Spinal cord (tissue), 10 donors: ENCODE measurements around the gene LAIR1. TPM values are rescaled to one million over a fixed set of nuclear protein-coding genes. Genes with fewer than 3 reads are reported as not detected.

ENCODE experiments used
- DNase-seq, 6 donors: peaks; one replicate each; pipeline versions ENCODE4 v3.0.0 to v3.0.0-alpha.2; 2013 to 2015; ENCODE audit warnings: low spot score in 6 of 6, low read depth in 4 of 6
- H3K27ac ChIP-seq: one replicate; pipeline ENCODE4 v1.5.1; 2013; ENCODE audit warnings: low read depth, low read length, control low read depth
- H3K27me3 ChIP-seq: one replicate; pipeline ENCODE4 v1.6.1; 2013; ENCODE audit warnings: low read length; ENCODE audit not compliant: control insufficient read depth, insufficient read depth
- H3K36me3 ChIP-seq: one replicate; pipeline ENCODE4 v1.6.1; 2013; ENCODE audit warnings: low read length; ENCODE audit not compliant: control insufficient read depth, insufficient read depth
- H3K4me1 ChIP-seq: one replicate; pipeline ENCODE4 v1.6.1; 2013; ENCODE audit warnings: low read length; ENCODE audit not compliant: control insufficient read depth, insufficient read depth
- H3K4me3 ChIP-seq: one replicate; pipeline ENCODE4 v1.5.1; 2013; ENCODE audit warnings: low read depth, low read length, control low read depth
- H3K9me3 ChIP-seq: one replicate; pipeline ENCODE4 v1.6.1; 2013; ENCODE audit warnings: low read length; ENCODE audit not compliant: control insufficient read depth, insufficient read depth
- WGBS: methylation state at CpG from one replicate; pipeline ENCODE4 v1.1.5; 2013; ENCODE audit warnings: missing lambda C conversion rate; ENCODE audit not compliant: insufficient coverage; 5-methylcytosine and 5-hydroxymethylcytosine counted together
- polyA plus RNA-seq, 2 donors: library from polyadenylated mRNA; unstranded; fragments of 120-200 nt; gene quantifications; one replicate each; pipeline ENCODE4 v1.2.1, GENCODE V29; 2013; ENCODE audit not compliant: insufficient read length in 2 of 2
- total RNA-seq, 2 donors: library from RNA; depleted of rRNA in 1 of 2; stranded (reverse); fragments of 120-200 nt in 1 of 2; fragments of >200 nt in 1 of 2; gene quantifications; one replicate each; pipeline versions ENCODE4 v1.2.3 to v1.2.4, GENCODE V29; 2013 to 2014
- donor health status: healthy.

LAIR1 gene
- total and polyA plus RNA-seq, 4 donors: 6.7 to 12.3 (median 8.1) TPM

DNA sequence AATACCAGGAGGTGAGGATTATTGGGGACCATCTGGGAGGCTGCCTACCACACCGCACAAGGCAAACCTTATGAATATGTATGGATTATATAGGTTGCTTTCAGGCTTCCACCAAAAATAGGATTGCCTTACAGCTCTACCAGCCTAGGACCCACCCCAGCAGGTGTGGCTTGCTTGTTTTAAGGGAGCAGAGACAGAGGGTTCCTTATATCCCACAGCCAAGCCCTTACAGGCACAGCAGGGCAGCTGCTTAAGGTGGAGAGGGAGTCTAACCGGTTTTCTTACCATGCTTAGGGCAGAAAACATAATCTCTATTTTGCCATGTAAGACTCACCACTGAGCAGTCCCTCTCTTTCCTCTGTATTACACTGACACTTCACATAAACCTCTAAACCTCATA lies 34.5 kb upstream of the LAIR1 start:
- H3K27me3 ChIP-seq: no peaks in the 10 kb centered on the region
- no peak overlapping the region for H3K4me3 ChIP-seq
- no peak overlapping the region for H3K27ac ChIP-seq
- no peak for DNase-seq
- H3K9me3 ChIP-seq: no peaks in the 10 kb centered on the region
- no peaks in the 10 kb centered on the region for H3K4me1 ChIP-seq
- WGBS: no CpG with 5 or more reads among the region's 2 CpGs
- no peaks in the 10 kb centered on the region for H3K36me3 ChIP-seq

DNA sequence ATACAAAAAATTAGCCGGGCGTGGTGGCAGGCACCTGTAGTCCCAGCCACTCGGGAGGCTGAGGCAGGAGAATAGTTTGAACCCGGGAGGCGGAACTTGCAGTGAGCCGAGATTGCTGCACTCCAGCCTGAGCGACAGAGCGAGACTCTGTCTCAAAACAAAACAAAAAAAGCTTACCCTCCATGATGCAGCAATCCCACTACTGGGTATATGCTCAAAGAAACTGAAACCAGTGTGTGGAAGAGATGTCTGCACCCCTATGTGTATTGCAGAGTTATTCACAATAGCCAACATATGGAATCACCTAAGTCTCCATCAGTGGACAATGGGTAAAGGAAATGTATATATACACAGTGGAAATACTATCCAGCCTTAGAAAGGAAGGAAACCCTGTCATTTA lies 31.0 kb upstream of the LAIR1 start:
- Histone ChIP-seq H3K4me1 (no peaks in the 10 kb centered on the region), H3K36me3 (no peaks in the 10 kb centered on the region), H3K9me3 (no peaks in the 10 kb centered on the region), H3K4me3 (no peak overlapping the region), H3K27ac (no peak overlapping the region), H3K27me3 (no peaks in the 10 kb centered on the region)
- 93% methylated on average over 3 of the region's 8 CpGs for WGBS
- DNase-seq: no peak

DNA sequence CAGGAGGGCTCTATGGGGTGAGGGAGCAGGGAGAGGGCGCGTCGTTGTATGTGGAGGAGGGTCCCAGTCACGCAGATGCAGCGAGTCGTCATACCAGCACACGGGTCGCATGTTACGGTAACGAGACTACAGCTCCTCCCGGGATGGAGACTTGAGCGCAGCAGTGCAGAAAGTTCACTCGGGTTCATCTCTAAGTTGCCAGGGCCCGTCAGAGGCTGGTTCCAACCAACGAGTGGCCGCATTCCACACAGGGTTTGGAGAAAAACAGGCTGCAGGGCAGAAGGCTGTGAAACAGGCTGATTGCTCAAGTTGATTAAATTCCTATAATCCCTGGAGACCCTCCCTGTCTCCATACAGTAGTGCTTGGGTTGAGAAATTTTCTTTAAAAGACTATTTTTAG lies 28.6 kb upstream of the LAIR1 start:
- Histone ChIP-seq H3K9me3 (no peaks in the 10 kb centered on the region), H3K27me3 (no peaks in the 10 kb centered on the region), H3K27ac (no peak overlapping the region), H3K36me3 (no peaks in the 10 kb centered on the region), H3K4me3 (no peak overlapping the region), H3K4me1 (peaks cover 4% of the 10 kb centered on the region)
- no peak for DNase-seq
- WGBS: 87% methylated on average over 14 of the region's 16 CpGs

DNA sequence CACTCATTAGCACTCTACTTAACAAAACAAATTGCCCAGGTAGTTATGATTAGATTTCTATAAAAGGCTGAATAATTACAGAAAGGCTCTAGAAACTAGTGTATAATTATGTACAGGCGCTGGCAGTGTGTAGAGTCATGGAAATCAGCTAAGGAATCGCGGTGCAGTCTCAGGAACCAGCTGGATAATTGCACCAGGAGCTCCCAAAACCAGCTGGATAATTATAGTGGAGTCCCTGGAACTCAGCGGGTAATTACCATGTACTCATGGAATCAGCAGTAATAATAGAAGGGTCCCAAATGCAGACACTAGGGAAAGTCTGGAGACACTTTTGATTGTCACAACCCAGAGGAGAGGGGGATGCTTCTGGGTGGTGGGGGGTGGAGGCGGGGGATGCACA lies 27.4 kb upstream of the LAIR1 start:
- WGBS: 61% methylated on average over 2 of the region's 5 CpGs
- H3K9me3 ChIP-seq: no peaks in the 10 kb centered on the region
- peak in 2 of 6 donors; percentile 43 to 83 for DNase-seq
- no peaks in the 10 kb centered on the region for H3K36me3 ChIP-seq
- peaks cover 10% of the 10 kb centered on the region for H3K4me1 ChIP-seq
- no peak overlapping the region for H3K4me3 ChIP-seq
- peaks cover 6% of the 10 kb centered on the region for H3K27me3 ChIP-seq
- H3K27ac ChIP-seq: no peak overlapping the region

DNA sequence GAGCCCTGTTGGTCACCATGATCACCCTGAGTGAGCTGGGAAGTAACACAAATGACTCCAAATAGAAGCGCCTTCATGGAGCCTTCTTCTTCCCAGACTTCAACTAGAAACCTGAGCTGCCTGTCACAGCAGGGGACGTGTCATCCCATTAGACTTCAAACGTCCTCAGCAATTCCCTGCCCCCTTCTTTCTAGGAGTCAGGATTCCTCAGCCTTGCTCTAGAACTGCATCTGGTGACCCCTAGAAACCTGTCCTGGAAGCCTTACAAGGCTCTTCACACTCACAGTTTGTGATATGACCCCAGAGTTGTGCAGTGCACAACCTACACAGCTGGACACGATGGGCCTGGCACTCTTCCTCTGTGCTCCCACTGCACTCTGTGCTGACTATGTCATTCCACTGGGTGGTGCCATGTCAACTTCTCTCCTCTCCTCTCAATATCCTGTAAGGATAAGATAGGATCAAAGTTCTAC lies 26.9 kb upstream of the LAIR1 start:
- Histone ChIP-seq H3K4me3 (no peak overlapping the region), H3K9me3 (no peaks in the 10 kb centered on the region), H3K4me1 (peaks cover 10% of the 10 kb centered on the region), H3K36me3 (no peaks in the 10 kb centered on the region), H3K27me3 (peaks cover 6% of the 10 kb centered on the region), H3K27ac (no peak overlapping the region)
- 39% methylated on average over 4 of the region's 4 CpGs for WGBS
- DNase-seq: peak in 1 of 6 donors; percentile 4

DNA sequence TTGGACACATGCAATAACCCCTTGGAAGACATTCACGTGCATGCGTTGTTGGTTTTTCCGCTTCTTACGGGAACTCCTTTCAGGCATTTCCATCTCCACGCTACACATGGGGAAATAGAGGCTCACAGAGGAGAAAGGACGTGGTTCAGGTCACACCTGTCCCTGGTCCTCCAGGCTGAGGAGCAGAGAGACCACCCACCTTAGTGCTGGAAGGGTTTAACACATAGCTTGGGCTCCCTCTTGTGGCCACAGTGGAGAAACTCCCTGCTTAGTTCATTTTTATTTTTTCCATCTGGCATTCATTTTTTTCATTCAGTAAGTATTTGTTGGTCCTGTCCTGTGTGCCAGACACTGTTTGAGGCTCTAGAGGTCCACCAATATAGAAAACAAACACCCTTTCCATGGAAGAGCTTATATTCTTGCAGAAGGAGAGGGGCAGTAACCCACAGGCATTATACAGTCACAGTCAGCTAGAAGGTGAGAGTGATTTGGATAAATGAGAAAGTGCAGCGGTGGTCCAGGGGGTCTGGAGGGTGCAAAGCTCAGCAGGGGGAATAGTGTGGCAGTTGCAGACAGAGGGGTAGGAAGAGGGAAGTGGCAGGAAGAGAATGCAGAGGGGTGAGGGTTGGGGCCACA lies 26.3 kb upstream of the LAIR1 start:
- Histone ChIP-seq H3K4me3 (no peak overlapping the region), H3K27me3 (peaks cover 6% of the 10 kb centered on the region), H3K36me3 (no peaks in the 10 kb centered on the region), H3K4me1 (peaks cover 10% of the 10 kb centered on the region), H3K27ac (no peak overlapping the region), H3K9me3 (no peaks in the 10 kb centered on the region)
- 0% methylated on average over 1 of the region's 7 CpGs for WGBS
- peak in 4 of 6 donors; percentile 70 to 96 (median 83) for DNase-seq

DNA sequence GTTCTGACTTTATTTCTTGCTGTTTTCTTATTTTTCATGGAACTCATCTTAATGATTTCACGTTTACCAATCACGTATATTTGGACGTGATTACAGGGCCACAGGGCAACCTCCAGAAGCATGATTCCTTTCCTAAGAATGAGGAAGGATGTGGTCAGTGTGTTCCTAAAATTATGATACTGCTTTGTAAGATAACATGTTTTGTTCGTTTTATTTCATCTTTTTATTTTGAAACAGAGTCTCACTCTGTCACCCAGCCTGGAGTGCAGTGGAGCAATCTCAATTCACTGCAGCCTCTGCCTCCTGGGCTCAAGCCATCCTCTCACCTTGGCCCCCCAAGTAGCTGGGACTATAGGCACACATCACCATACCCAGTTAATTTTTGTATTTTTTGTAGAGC lies 24.8 kb upstream of the LAIR1 start:
- H3K9me3 ChIP-seq: no peaks in the 10 kb centered on the region
- H3K36me3 ChIP-seq: no peaks in the 10 kb centered on the region
- peaks cover 10% of the 10 kb centered on the region for H3K4me1 ChIP-seq
- WGBS: no CpG with 5 or more reads among the region's 4 CpGs
- H3K4me3 ChIP-seq: no peak overlapping the region
- no peak overlapping the region for H3K27ac ChIP-seq
- peaks cover 6% of the 10 kb centered on the region for H3K27me3 ChIP-seq
- no peak for DNase-seq

DNA sequence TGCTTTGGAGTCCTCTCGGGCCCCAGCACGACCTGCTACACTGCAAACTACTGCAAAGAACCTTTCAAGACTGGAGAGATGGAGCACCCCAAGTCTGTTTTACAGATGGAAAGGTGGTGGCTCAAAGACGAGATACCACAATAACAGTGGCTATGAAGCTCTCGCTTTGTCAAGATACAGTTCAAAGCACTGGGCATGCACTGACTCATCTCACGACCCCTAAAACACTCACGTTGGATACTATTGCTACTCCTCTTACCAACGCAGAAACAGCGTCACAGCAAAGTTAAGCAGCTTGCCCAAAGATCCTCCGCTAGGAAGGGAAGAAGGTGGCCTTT lies 24.0 kb upstream of the LAIR1 start:
- WGBS: 61% methylated on average over 8 of the region's 9 CpGs
- peaks cover 10% of the 10 kb centered on the region for H3K4me1 ChIP-seq
- no peaks in the 10 kb centered on the region for H3K36me3 ChIP-seq
- H3K27ac ChIP-seq: no peak overlapping the region
- no peak for DNase-seq
- peaks cover 6% of the 10 kb centered on the region for H3K27me3 ChIP-seq
- peak overlapping the region; percentile 31 for H3K4me3 ChIP-seq
- H3K9me3 ChIP-seq: no peaks in the 10 kb centered on the region

DNA sequence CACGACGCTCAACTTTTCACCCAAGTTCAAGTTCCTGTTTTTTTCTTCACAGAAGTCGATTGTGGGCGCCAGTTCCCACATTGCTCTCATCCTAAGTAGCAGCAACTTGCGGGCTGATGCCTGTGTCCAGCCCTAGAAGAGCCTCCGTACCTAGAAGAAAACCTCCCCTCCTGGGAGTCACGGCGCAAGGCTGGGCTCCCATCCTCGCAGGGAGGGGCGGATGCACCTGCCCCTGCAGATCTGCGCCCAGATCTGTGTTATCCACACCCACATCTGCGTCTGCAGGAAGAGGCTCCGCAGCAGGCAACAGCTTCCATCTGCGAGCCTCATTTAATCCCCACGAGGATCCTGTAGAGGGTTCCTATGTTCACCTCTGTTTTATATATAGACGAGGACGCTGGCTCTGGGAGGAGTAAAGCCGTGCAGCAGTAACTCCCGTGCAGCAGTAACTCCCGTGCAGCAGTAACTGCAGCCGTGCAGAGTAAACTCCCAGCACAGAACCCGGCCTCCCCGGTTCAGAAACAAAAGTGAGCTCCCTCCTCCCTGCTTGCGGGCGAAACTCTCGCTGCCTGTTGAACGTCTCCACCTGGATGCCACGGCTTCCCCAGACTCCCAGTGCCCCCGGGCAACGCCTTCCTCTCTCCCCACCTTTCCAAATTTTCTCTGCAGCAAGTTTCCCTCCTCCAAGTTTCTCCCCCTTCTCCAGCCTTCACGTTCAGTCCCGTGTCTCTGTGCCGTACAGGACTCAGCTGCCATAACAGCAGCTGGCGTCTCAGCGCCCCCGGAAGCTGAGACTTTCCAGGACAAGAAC lies 23.5 kb upstream of the LAIR1 start:
- no peaks in the 10 kb centered on the region for H3K9me3 ChIP-seq
- peak overlapping the region; percentile 31 for H3K4me3 ChIP-seq
- no peak overlapping the region for H3K27ac ChIP-seq
- 6% methylated on average over 35 of the region's 36 CpGs for WGBS
- peak in 2 of 6 donors; percentile 15 to 44 for DNase-seq
- peaks cover 10% of the 10 kb centered on the region for H3K4me1 ChIP-seq
- no peaks in the 10 kb centered on the region for H3K36me3 ChIP-seq
- peaks cover 6% of the 10 kb centered on the region for H3K27me3 ChIP-seq

DNA sequence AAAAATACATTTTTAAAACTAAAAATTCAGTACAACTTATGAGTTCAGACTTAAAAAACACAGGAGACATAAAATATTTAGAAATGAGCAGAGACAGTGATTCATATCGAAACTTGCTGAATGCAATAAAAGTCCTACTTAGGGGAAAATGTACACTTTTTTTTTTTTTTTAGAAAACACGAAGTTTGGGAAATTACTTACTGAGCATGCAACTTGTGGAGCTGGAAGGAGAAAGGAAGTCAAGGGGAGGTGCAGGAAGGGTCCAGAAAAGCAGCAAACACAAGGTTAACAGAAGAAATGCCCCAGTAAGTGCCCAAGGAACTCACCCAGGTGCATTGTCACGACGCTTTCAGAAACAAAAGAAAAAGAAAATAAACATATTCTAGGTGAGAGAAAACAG lies 18.6 kb upstream of the LAIR1 start:
- WGBS: 70% methylated on average over 2 of the region's 4 CpGs
- Histone ChIP-seq H3K4me1 (peaks cover 6% of the 10 kb centered on the region), H3K4me3 (no peak overlapping the region), H3K27me3 (peaks cover 6% of the 10 kb centered on the region), H3K36me3 (no peaks in the 10 kb centered on the region), H3K27ac (no peak overlapping the region), H3K9me3 (no peaks in the 10 kb centered on the region)
- no peak for DNase-seq
